Measurements from ENCODE around the gene WDR82. TPM values are rescaled to one million over a fixed set of nuclear protein-coding genes. Genes with fewer than 3 reads are reported as not detected.

The WDR82 gene
- total RNA-seq, 1 donor from 2014 or later, result 57.4 TPM

- Histone ChIP-seq H3K9me3 (ENCODE audit: insufficient read depth, low read depth, low read length) (no peaks in the 10 kb centered on the region), H3K4me2 (ENCODE audit: low read length) (peak overlapping the region; percentile 3), H4K20me1 (ENCODE audit: insufficient read depth, low read length) (no peaks in the 10 kb centered on the region), H3K36me3 (ENCODE audit: insufficient read depth, low read length) (no peaks in the 10 kb centered on the region), H3K4me3 (ENCODE audit: insufficient read depth, low read depth, low read length) (no peak overlapping the region), H3K9ac (ENCODE audit: low read length) (no peak overlapping the region), H3K4me1 (ENCODE audit: insufficient read depth, low read length) (peaks cover 11% of the 10 kb centered on the region), H2AFZ (ENCODE audit: low read depth, low read length) (no peak overlapping the region), H3K79me2 (ENCODE audit: insufficient read depth, low read length) (no peaks in the 10 kb centered on the region), H3K27ac (ENCODE audit: low read depth, low read length) (no peak overlapping the region), H3K27me3 (ENCODE audit: insufficient read depth, low read length) (no peaks in the 10 kb centered on the region)
- H3K4me1 Mint-ChIP-seq (ENCODE audit: low read depth, unreplicated experiment), result peaks cover 3% of the 10 kb centered on the region
- no peak for FAIRE-seq
- no peak for TF ChIP-seq EZH2 (IDR thresholded peaks at IDR 0.05; ENCODE audit: insufficient read depth, low read length)
- TF ChIP-seq CTCF (IDR thresholded peaks at IDR 0.05; ENCODE audit: insufficient read depth, low read depth, low read length), result no peak
- no peak overlapping the region for H3K4me3 Mint-ChIP-seq (ENCODE audit: unreplicated experiment)
- no peak for DNase-seq (ENCODE audit: low read depth)
- no peak overlapping the region for H3K27ac Mint-ChIP-seq (ENCODE audit: unreplicated experiment)
- H3K27me3 Mint-ChIP-seq (ENCODE audit: low read depth, unreplicated experiment), result peaks cover 19% of the 10 kb centered on the region
- peaks cover 9% of the 10 kb centered on the region for H3K36me3 Mint-ChIP-seq (ENCODE audit: low read depth, unreplicated experiment)
- H3K9me3 Mint-ChIP-seq (ENCODE audit: unreplicated experiment), result peaks cover 2% of the 10 kb centered on the region
Observed at GRCh38 chr3:52313188-52313773, 34.8 kb upstream of the WDR82 start.

GRCh38 chr3:52311576-52312119 lies 33.2 kb upstream of the WDR82 start:
- H3K27me3 Mint-ChIP-seq (ENCODE audit: low read depth, unreplicated experiment), result peaks cover 22% of the 10 kb centered on the region
- no peaks in the 10 kb centered on the region for H3K79me2 ChIP-seq (ENCODE audit: insufficient read depth, low read length)
- no peak overlapping the region for H3K4me2 ChIP-seq (ENCODE audit: low read length)
- FAIRE-seq (no peak), DNase-seq (ENCODE audit: low read depth) (no peak)
- no peak overlapping the region for H3K9ac ChIP-seq (ENCODE audit: low read length)
- H3K27ac Mint-ChIP-seq (ENCODE audit: unreplicated experiment), result no peak overlapping the region
- H4K20me1 ChIP-seq (ENCODE audit: insufficient read depth, low read length), result no peaks in the 10 kb centered on the region
- H3K4me3 ChIP-seq (ENCODE audit: insufficient read depth, low read depth, low read length), result no peak overlapping the region
- H2AFZ ChIP-seq (ENCODE audit: low read depth, low read length), result no peak overlapping the region
- no peak overlapping the region for H3K4me3 Mint-ChIP-seq (ENCODE audit: unreplicated experiment)
- H3K9me3 Mint-ChIP-seq (ENCODE audit: unreplicated experiment), result peaks cover 4% of the 10 kb centered on the region
- H3K36me3 Mint-ChIP-seq (ENCODE audit: low read depth, unreplicated experiment), result peaks cover 9% of the 10 kb centered on the region
- H3K36me3 ChIP-seq (ENCODE audit: insufficient read depth, low read length), result no peaks in the 10 kb centered on the region
- peaks cover 7% of the 10 kb centered on the region for H3K4me1 Mint-ChIP-seq (ENCODE audit: low read depth, unreplicated experiment)
- H3K9me3 ChIP-seq (ENCODE audit: insufficient read depth, low read depth, low read length), result no peaks in the 10 kb centered on the region
- peaks cover 11% of the 10 kb centered on the region for H3K4me1 ChIP-seq (ENCODE audit: insufficient read depth, low read length)
- no peak for TF ChIP-seq EZH2 (IDR thresholded peaks at IDR 0.05; ENCODE audit: insufficient read depth, low read length)
- no peak for TF ChIP-seq CTCF (IDR thresholded peaks at IDR 0.05; ENCODE audit: insufficient read depth, low read depth, low read length)
- no peak overlapping the region for H3K27ac ChIP-seq (ENCODE audit: low read depth, low read length)
- H3K27me3 ChIP-seq (ENCODE audit: insufficient read depth, low read length), result no peaks in the 10 kb centered on the region
